Measurements from ENCODE around the gene FAT4.

FAT4 gene

DNA sequence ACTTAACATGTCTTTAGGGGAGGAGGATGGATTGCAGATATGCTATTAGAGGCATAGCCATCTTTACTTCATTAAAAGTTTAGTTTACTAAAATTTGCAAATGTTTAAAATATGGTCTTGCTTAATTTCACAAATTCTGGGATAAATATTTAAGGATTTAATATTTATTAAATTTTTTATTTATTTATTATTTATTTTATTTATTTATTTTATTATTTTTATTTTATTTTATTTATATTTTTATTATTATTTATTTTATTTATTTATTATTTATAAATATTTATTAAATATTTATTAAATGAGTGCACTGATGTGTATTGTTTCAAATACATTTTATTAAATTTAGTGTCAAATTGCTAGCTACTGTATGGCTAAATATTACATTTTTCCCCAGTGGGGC is 46.0 kb downstream of the FAT4 start:
- TF ChIP-seq, protein P1, sequence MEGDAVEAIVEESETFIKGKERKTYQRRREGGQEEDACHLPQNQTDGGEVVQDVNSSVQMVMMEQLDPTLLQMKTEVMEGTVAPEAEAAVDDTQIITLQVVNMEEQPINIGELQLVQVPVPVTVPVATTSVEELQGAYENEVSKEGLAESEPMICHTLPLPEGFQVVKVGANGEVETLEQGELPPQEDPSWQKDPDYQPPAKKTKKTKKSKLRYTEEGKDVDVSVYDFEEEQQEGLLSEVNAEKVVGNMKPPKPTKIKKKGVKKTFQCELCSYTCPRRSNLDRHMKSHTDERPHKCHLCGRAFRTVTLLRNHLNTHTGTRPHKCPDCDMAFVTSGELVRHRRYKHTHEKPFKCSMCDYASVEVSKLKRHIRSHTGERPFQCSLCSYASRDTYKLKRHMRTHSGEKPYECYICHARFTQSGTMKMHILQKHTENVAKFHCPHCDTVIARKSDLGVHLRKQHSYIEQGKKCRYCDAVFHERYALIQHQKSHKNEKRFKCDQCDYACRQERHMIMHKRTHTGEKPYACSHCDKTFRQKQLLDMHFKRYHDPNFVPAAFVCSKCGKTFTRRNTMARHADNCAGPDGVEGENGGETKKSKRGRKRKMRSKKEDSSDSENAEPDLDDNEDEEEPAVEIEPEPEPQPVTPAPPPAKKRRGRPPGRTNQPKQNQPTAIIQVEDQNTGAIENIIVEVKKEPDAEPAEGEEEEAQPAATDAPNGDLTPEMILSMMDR (conservative IDR thresholded peaks at IDR 0.05; ENCODE audit: low read depth, low read length): no peak
- DNase-seq (ENCODE audit: low read depth): no peak
- no peak overlapping the region for H3K4me3 ChIP-seq (ENCODE audit: low read depth, low read length)

All from choroid plexus epithelial cell (primary cell).